WTC11 (cell line): ENCODE data around the gene C17orf113.
"Not testable (repeated sequence)": the region's sequence is repeated elsewhere in the genome, so short reads cannot be mapped to it uniquely, and the experiment has no call there.

ENCODE experiments used
- ATF3 ChIP-seq: sonication (generic); formaldehyde crosslinking; conservative IDR thresholded peaks from 2 replicates; pipeline ENCODE4 v1.8.1; 2022; ENCODE audit warnings: mild to moderate bottlenecking, missing genetic modification reagents
- CREB1 ChIP-seq: sonication (generic); formaldehyde crosslinking; IDR thresholded peaks from 2 replicates; pipeline ENCODE4 v1.8.0; 2023; ENCODE audit warnings: mild to moderate bottlenecking, missing genetic modification reagents
- E2F4 ChIP-seq: sonication (generic); formaldehyde crosslinking; IDR thresholded peaks from 2 replicates; pipeline ENCODE4 v1.8.1; 2022; ENCODE audit warnings: low read depth, mild to moderate bottlenecking, moderate library complexity, missing genetic modification reagents, borderline replicate concordance
- FOXK1 ChIP-seq: sonication (generic); formaldehyde crosslinking; IDR thresholded peaks from 2 replicates; pipeline ENCODE4 v1.8.0; 2022; ENCODE audit warnings: mild to moderate bottlenecking, moderate library complexity, missing genetic modification reagents
- FOXP1 ChIP-seq: sonication (generic); formaldehyde crosslinking; IDR thresholded peaks from 2 replicates; pipeline ENCODE4 v1.8.0; 2022; ENCODE audit warnings: missing genetic modification reagents, mild to moderate bottlenecking, moderate library complexity, borderline replicate concordance
- KAT7 ChIP-seq: sonication (generic); formaldehyde crosslinking; IDR thresholded peaks from 2 replicates; pipeline ENCODE4 v1.8.1; 2023; ENCODE audit warnings: missing genetic modification reagents, mild to moderate bottlenecking, borderline replicate concordance
- SMAD3 ChIP-seq: sonication (generic); formaldehyde crosslinking; IDR thresholded peaks from 2 replicates; pipeline ENCODE4 v1.8.0; 2022; ENCODE audit warnings: missing genetic modification reagents, mild to moderate bottlenecking, borderline replicate concordance
- USF1 ChIP-seq: sonication (generic); formaldehyde crosslinking; IDR thresholded peaks from 2 replicates; pipeline ENCODE4 v1.8.0; 2022; ENCODE audit warnings: mild to moderate bottlenecking, missing genetic modification reagents
- ZNF138 ChIP-seq: sonication (generic); formaldehyde crosslinking; conservative IDR thresholded peaks from 2 replicates; pipeline ENCODE4 v1.8.1; 2022; ENCODE audit warnings: mild to moderate bottlenecking, moderate library complexity, missing genetic modification reagents
- ZNF263 ChIP-seq: sonication (generic); formaldehyde crosslinking; IDR thresholded peaks from 2 replicates; pipeline ENCODE4 v1.8.1; 2022; ENCODE audit warnings: low read depth, mild to moderate bottlenecking, moderate library complexity, missing genetic modification reagents
- ZNF317 ChIP-seq: sonication (generic); formaldehyde crosslinking; IDR thresholded peaks from 2 replicates; pipeline ENCODE4 v1.8.1; 2023; ENCODE audit warnings: low read depth, mild to moderate bottlenecking, moderate library complexity, missing genetic modification reagents, borderline replicate concordance
- TF ChIP-seq, protein P1 (sequence below): fragments of 200-600 bp; IDR thresholded peaks from 2 replicates; pipeline ENCODE4 v1.8.0; 2022; ENCODE audit warnings: antibody characterized with exemption
- TF ChIP-seq, protein P2 (sequence below): sonication (generic); formaldehyde crosslinking; IDR thresholded peaks from 2 replicates; pipeline ENCODE4 v1.8.0; 2022; ENCODE audit warnings: mild to moderate bottlenecking, missing genetic modification reagents
- TF ChIP-seq, protein P3 (sequence below): sonication (generic); formaldehyde crosslinking; IDR thresholded peaks from 2 replicates; pipeline ENCODE4 v1.8.1; 2023; ENCODE audit warnings: mild to moderate bottlenecking, missing genetic modification reagents

DNA sequence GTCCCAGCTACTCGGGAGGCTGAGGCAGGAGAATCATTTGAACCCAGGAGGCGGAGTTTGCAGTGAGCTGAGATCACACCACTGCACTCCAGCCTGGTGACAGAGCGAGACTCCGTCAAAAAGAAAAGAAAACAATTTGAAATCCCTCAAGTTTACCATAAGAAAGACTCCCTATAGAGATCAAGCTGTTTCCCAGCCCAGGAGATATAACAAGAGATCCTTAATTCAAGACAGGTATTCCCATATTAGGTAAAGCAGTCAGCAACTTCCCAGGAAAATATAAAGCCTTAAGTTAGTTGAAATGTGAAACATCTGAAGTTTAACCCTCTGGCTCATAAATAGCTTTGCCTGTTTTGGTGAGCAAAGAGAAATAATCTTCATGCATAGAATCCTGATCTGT is 38.0 kb downstream of the C17orf113 start:
- TF ChIP-seq, protein P1, sequence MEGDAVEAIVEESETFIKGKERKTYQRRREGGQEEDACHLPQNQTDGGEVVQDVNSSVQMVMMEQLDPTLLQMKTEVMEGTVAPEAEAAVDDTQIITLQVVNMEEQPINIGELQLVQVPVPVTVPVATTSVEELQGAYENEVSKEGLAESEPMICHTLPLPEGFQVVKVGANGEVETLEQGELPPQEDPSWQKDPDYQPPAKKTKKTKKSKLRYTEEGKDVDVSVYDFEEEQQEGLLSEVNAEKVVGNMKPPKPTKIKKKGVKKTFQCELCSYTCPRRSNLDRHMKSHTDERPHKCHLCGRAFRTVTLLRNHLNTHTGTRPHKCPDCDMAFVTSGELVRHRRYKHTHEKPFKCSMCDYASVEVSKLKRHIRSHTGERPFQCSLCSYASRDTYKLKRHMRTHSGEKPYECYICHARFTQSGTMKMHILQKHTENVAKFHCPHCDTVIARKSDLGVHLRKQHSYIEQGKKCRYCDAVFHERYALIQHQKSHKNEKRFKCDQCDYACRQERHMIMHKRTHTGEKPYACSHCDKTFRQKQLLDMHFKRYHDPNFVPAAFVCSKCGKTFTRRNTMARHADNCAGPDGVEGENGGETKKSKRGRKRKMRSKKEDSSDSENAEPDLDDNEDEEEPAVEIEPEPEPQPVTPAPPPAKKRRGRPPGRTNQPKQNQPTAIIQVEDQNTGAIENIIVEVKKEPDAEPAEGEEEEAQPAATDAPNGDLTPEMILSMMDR, result not testable (repeated sequence)
- not testable (repeated sequence) for TF ChIP-seq ZNF263; FOXK1 (CRISPR knock-in tag); USF1 (CRISPR knock-in tag); KAT7; FOXP1 (CRISPR knock-in tag); E2F4; ZNF317 (CRISPR knock-in tag); ATF3 (CRISPR knock-in tag); ZNF138 (CRISPR knock-in tag); CREB1 (CRISPR knock-in tag); SMAD3
- TF ChIP-seq, protein P2, sequence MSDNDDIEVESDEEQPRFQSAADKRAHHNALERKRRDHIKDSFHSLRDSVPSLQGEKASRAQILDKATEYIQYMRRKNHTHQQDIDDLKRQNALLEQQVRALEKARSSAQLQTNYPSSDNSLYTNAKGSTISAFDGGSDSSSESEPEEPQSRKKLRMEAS (CRISPR knock-in tag), result not testable (repeated sequence)
- TF ChIP-seq, protein P3, sequence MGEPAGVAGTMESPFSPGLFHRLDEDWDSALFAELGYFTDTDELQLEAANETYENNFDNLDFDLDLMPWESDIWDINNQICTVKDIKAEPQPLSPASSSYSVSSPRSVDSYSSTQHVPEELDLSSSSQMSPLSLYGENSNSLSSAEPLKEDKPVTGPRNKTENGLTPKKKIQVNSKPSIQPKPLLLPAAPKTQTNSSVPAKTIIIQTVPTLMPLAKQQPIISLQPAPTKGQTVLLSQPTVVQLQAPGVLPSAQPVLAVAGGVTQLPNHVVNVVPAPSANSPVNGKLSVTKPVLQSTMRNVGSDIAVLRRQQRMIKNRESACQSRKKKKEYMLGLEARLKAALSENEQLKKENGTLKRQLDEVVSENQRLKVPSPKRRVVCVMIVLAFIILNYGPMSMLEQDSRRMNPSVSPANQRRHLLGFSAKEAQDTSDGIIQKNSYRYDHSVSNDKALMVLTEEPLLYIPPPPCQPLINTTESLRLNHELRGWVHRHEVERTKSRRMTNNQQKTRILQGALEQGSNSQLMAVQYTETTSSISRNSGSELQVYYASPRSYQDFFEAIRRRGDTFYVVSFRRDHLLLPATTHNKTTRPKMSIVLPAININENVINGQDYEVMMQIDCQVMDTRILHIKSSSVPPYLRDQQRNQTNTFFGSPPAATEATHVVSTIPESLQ, result not testable (repeated sequence)
